Stimulated activated memory B cell treated with anti-CD40 and anti-IgM and Interleukin-4, amounts not matched to agents 10 μg/mL and 1 μg/mL and 100 μg/mL, for 72 hours (primary cell): ENCODE data around the gene SF3A1.

ENCODE experiments used
- ATAC-seq: fragments of 150-1000 bp; cut with Tn5 transposase; 2 replicates; pipeline ENCODE4 v1.10.0; 2021
- H3K27ac Mint-ChIP-seq: one replicate; pipeline ENCODE4 v1.8.0; 2022; ENCODE audit warnings: mild to moderate bottlenecking, mixed read lengths
- H3K27me3 Mint-ChIP-seq: one replicate; pipeline ENCODE4 v1.8.0; 2022; ENCODE audit warnings: mixed read lengths
- H3K36me3 Mint-ChIP-seq: one replicate; pipeline ENCODE4 v1.8.0; 2022; ENCODE audit warnings: mixed read lengths
- H3K4me1 Mint-ChIP-seq: one replicate; pipeline ENCODE4 v1.8.0; 2022; ENCODE audit warnings: mixed read lengths
- H3K4me3 Mint-ChIP-seq: one replicate; pipeline ENCODE4 v1.8.0; 2022; ENCODE audit warnings: mild to moderate bottlenecking, moderate library complexity, mixed read lengths
- H3K9me3 Mint-ChIP-seq: one replicate; pipeline ENCODE4 v1.8.0; 2022; ENCODE audit warnings: mixed read lengths

Gene SF3A1

DNA sequence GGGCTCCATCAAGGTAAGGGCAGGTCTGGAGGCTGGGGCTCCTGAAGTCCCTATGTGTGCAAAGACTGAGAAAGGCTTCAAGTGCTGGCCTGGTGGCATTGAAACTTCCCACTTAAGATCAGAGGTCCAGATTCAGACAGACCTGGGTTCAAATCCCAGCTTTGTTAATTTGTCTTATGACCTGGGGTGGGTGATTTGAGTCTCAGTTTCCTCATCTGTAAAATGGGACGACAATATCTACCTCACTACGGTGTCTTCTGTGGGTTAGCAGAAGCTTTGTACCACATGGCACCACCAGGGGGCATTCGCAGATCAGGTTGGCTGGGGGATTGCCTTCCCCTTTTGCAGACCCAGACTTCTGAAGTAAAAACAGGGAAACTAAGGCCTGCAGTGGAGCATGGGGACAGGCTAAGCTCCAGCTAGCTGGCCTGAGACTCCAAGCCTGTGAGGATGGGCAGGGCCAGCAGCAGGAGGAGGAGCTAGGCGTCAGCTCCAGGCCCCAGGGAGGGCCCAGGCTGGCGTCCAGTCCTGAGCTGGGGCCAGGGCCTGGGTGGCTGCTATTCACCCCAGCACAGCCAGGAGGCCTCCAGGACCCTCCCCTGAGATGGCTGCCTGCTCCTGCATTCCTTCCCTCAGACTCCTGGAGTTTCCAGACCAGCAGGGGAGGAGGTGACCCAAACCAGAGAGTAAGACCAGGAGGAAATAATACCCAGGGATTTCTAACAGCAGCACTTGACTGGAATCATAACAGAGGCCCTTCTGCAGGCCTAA is 68.9 kb downstream of the SF3A1 start:
- no peaks in the 10 kb centered on the region for H3K9me3 Mint-ChIP-seq

DNA sequence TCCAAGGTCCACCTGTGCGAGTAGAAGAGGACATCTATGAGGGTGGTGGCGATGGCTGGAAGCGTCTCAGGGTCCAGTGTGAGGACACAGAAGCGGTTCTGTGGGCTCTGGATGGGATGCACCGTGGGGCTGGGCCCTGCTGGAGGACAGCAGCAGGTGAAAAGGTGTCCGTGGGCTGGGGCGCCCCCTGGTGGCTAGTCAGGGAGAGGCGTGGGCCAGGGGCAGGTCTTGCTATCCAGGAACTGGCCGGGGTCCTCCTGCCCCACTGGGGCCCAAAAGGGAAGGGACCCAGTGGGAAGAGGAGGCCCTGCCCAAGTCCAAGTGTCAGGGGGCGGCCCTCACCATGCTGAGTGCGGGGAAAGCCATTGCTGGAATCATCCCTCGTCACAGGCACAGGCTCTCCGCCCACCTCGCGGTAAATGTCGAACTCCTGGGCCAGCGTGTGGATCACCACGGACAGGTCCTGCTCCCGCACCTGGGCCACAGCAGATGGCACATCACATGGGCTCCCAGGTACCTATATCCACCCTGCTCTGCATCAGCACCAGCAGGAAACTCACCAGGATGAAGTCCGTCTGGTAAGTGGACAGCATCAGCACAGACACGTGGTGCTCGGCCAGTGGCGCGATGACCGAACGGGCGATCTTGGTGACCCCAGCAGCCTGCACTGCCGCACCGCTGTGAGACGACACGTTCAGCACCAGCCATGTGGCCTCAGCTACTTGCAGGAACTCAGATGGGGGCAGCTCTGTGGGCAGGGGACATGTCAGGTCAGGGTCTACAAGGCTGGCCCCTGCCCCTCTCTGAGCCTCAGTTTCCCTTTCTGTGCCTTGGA is 69.7 kb downstream of the SF3A1 start:
- Mint-ChIP-seq H3K4me1 (peaks cover 39% of the 10 kb centered on the region), H3K36me3 (peaks cover 14% of the 10 kb centered on the region), H3K9me3 (no peaks in the 10 kb centered on the region), H3K27me3 (peaks cover 4% of the 10 kb centered on the region), H3K27ac (peak overlapping the region; percentile 81), H3K4me3 (no peak overlapping the region)
- ATAC-seq: no peak

More for the DNA sequence above, 68.9 kb downstream of the SF3A1 start:
- H3K27ac Mint-ChIP-seq: peak overlapping the region; percentile 81
- H3K27me3 Mint-ChIP-seq: no peaks in the 10 kb centered on the region
- peaks cover 17% of the 10 kb centered on the region for H3K36me3 Mint-ChIP-seq
- H3K4me3 Mint-ChIP-seq: peak overlapping the region; percentile 84
- ATAC-seq: peak; percentile 44
- peaks cover 40% of the 10 kb centered on the region for H3K4me1 Mint-ChIP-seq

DNA sequence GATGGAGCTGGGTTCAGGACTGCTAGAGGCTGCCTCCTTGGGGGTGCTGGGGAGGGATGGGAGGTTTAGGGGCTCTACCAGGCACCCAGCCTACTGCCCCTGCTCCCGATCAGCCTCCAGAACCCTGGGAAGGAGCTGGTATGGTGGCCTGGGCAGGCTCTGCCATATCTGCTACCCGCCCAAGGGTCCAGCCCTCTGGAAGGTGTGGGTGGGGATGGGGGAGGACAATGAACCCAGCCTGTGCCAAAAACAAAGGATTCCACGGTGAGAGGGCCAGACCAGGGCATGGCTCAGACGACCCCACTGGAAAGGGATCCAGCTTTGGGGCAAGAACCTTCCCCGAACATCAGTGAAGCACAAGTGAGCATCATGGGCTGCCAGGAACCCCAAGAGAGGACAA is 70.4 kb downstream of the SF3A1 start:
- Mint-ChIP-seq H3K27me3 (peaks cover 9% of the 10 kb centered on the region), H3K9me3 (no peaks in the 10 kb centered on the region), H3K27ac (no peak overlapping the region), H3K4me1 (peaks cover 32% of the 10 kb centered on the region), H3K36me3 (peaks cover 14% of the 10 kb centered on the region), H3K4me3 (no peak overlapping the region)
- no peak for ATAC-seq

DNA sequence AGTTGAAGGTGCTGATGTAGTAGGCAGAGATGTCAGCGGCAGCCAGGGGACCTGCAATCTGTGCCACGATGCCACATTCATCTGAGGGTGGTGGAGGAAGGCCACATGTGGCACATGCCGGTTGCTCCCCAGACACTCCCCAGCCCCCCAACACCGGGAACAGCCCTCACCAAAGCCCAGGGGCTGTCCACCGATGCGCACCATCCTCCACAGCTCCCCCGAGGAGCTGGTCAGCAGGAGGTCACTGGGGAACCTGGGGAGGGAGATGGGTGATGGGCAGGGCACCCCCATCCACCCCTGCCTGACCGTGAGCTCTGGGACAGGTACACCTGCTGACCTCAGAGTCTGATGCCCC is 70.9 kb downstream of the SF3A1 start:
- no peak for ATAC-seq
- H3K27me3 Mint-ChIP-seq: peaks cover 9% of the 10 kb centered on the region
- H3K27ac Mint-ChIP-seq: no peak overlapping the region
- H3K36me3 Mint-ChIP-seq: peaks cover 14% of the 10 kb centered on the region
- peaks cover 27% of the 10 kb centered on the region for H3K4me1 Mint-ChIP-seq
- H3K9me3 Mint-ChIP-seq: no peaks in the 10 kb centered on the region
- no peak overlapping the region for H3K4me3 Mint-ChIP-seq

DNA sequence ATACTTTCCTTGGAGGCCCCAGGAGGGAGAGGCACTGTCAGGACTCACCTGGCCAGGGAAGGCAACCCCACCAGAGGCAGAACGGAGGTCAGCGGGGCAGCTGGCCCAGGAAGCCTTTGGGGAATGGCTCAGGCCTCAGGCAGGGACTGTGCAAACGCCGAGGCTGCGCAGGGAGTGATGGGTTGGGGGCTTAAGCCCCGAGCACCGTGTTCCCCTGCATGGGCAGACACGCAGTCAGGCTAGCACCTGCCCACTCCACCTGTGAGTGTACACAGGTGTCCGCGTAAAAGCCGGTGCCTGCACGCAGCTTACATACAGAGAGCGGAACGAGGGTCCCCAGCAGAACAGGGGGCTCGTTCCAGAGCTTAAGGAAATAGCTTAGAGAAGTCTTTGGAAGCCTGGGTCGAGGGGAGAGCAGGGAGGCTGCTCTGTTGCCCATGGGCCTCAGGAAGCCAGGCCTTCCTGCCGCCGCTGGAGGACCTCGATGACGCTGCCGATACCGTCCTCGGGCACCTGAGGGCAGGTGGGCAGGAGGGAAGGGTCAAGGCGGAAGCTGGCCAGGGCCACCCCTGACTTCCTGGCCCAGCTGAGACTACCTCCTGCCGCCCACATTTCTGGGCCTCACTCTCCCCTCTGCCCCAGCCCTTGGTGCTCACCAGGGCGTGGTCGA is 71.4 kb downstream of the SF3A1 start:
- Mint-ChIP-seq H3K27ac (no peak overlapping the region), H3K4me1 (peaks cover 22% of the 10 kb centered on the region), H3K36me3 (peaks cover 14% of the 10 kb centered on the region), H3K9me3 (no peaks in the 10 kb centered on the region), H3K4me3 (no peak overlapping the region), H3K27me3 (peaks cover 9% of the 10 kb centered on the region)
- ATAC-seq: no peak

DNA sequence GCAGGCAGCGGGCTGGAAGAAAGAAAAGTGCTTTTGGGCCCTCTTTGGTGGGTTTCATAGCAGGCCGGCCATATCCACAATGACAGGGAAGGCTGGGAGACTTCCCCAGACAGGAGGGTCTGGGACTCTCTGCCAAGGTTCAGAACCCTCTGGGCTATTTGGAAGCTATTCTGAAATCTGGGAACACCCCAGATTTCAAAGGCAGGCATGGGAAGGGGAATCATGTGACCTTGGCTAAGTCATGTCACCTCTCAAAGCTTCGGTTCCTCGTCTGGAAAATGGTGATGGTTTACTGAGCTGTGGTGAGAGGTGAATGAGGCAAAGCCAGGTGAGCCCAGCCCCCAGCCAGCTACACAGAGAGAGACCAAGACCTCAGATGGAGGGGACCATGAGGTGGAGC is 72.0 kb downstream of the SF3A1 start:
- Mint-ChIP-seq H3K27me3 (peaks cover 14% of the 10 kb centered on the region), H3K4me3 (no peak overlapping the region), H3K4me1 (peaks cover 15% of the 10 kb centered on the region), H3K27ac (no peak overlapping the region), H3K36me3 (peaks cover 14% of the 10 kb centered on the region), H3K9me3 (no peaks in the 10 kb centered on the region)
- no peak for ATAC-seq

DNA sequence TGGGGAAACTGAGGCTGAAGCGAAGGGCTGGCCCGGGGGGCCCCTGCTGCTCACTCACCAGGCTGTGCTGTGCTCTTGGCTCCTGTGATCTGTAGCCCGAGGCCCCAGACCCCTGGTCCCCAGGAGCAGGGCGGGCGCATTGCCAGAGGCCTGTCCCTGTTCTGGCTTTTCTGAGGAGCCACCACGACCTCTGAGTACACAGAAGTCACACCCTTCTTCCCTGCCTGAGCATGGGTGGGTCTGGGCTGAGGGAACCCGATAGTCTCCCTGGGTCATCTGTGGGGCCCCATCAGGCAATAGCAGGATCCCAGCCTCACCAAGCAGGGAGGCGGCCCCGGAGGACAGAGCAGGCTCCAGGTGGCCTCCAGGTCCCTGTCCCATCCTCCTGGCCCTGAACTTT is 72.5 kb downstream of the SF3A1 start:
- Mint-ChIP-seq H3K36me3 (peaks cover 14% of the 10 kb centered on the region), H3K27ac (no peak overlapping the region), H3K4me1 (peaks cover 15% of the 10 kb centered on the region), H3K27me3 (peaks cover 18% of the 10 kb centered on the region), H3K9me3 (no peaks in the 10 kb centered on the region), H3K4me3 (no peak overlapping the region)
- no peak for ATAC-seq

DNA sequence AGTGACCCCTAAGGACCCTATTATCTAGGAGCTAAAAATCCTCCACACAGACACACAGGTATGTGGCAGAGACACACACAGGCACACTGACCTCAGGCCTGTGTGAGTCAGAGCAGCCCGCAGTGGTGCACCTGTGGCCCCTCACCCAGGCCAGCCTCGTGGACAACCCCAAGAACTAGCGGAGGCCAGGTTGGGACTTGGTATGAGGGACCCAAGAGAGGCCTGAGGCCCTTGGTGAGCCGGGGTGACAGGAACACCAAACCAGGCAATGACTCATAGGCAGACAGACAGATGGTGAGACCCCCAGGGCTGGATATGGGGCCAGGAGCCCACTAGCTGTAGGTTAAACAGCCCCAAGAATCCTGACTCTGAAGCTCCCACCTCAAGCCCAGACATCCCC is 73.4 kb downstream of the SF3A1 start:
- no peak for ATAC-seq
- Mint-ChIP-seq H3K4me3 (no peak overlapping the region), H3K9me3 (no peaks in the 10 kb centered on the region), H3K4me1 (peaks cover 9% of the 10 kb centered on the region), H3K36me3 (peaks cover 14% of the 10 kb centered on the region), H3K27ac (no peak overlapping the region), H3K27me3 (peaks cover 27% of the 10 kb centered on the region)

DNA sequence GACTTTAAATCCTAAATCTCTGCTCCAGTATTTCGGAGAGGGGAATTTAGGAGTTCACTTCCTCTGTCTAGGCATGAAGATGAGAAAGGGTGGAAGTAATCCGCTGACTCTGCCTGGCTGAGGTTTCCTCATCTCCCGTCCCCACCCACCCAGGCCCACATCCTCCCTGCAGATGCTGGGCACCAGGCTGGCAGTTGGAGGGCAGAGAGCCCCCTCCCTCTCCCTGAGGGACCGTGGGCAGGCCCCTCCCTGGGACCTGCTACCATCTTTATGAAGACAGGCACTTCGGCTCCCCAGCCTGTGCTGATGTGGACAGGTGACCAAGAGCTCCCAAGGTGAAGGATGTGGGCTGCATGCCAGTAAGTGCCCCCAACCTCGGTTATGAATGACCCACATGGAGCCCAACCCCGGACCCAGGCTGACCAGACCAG is 74.1 kb downstream of the SF3A1 start:
- H3K4me1 Mint-ChIP-seq: peaks cover 2% of the 10 kb centered on the region
- H3K36me3 Mint-ChIP-seq: peaks cover 14% of the 10 kb centered on the region
- H3K4me3 Mint-ChIP-seq: no peak overlapping the region
- no peak overlapping the region for H3K27ac Mint-ChIP-seq
- H3K9me3 Mint-ChIP-seq: no peaks in the 10 kb centered on the region
- ATAC-seq: no peak
- H3K27me3 Mint-ChIP-seq: peaks cover 34% of the 10 kb centered on the region
